Measurements from ENCODE around the gene MSLN.

- TF ChIP-seq CTCF (IDR thresholded peaks at IDR 0.05) (no peak), GABPA (IDR thresholded peaks at IDR 0.05; ENCODE audit: low read depth) (no peak)
Observed at GRCh38 chr16:734208-734980, 26.1 kb upstream of the MSLN start.
